K562 (cell line): ENCODE results near the gene BAG5. TPM values are rescaled to one million over a fixed set of nuclear protein-coding genes. Genes with fewer than 3 reads are reported as not detected.

Experiments
- ARID2 ChIP-seq: fragments of 450-650 bp; IDR thresholded peaks from 2 replicates; pipeline ENCODE4 v1.6.1; 2017; ENCODE audit warnings: antibody characterized with exemption, mild to moderate bottlenecking
- BHLHE40 ChIP-seq: IDR thresholded peaks from 2 replicates; pipeline ENCODE4 v1.6.1; 2011; ENCODE audit warnings: low read length, improper control_type of control experiment
- CBFB ChIP-seq: sonication (generic); formaldehyde crosslinking; IDR thresholded peaks from 2 replicates; pipeline ENCODE4 v1.4.0; 2020; ENCODE audit warnings: mild to moderate bottlenecking, missing genetic modification reagents
- CHD1 ChIP-seq: fragments of 200-600 bp; sonication (generic); IDR thresholded peaks from one replicate; pipeline ENCODE4 v1.6.1; 2012; ENCODE audit warnings: mild to moderate bottlenecking, moderate library complexity, low read length, inconsistent platforms
- FOXP1 ChIP-seq: sonication (generic); formaldehyde crosslinking; IDR thresholded peaks from 2 replicates; pipeline ENCODE4 v1.8.0; 2022; ENCODE audit warnings: mild to moderate bottlenecking, missing genetic modification reagents
- OTX1 ChIP-seq: fragments of 450-650 bp; formaldehyde crosslinking; IDR thresholded peaks from 2 replicates; pipeline ENCODE4 v1.4.0; 2022; ENCODE audit warnings: mild to moderate bottlenecking
- SOX6 ChIP-seq: fragments of 450-650 bp; IDR thresholded peaks from 2 replicates; pipeline ENCODE4 v1.6.1; 2014; ENCODE audit warnings: mild to moderate bottlenecking
- TAF7 ChIP-seq: fragments of 450-650 bp; IDR thresholded peaks from 2 replicates; pipeline ENCODE4 v1.6.1; 2016; ENCODE audit warnings: missing genetic modification characterization, missing compliant biosample characterization
- TCF3 ChIP-seq: sonication (generic); formaldehyde crosslinking; IDR thresholded peaks from 2 replicates; pipeline ENCODE4 v1.4.0; 2020; ENCODE audit warnings: mild to moderate bottlenecking, missing genetic modification reagents
- ZNF174 ChIP-seq: fragments of 250-450 bp; sonication (Bioruptor Pico); IDR thresholded peaks from 2 replicates; pipeline ENCODE4 v1.4.0; 2020; ENCODE audit warnings: mild to moderate bottlenecking
- ZZZ3 ChIP-seq: fragments of 450-650 bp; IDR thresholded peaks from 2 replicates; pipeline ENCODE4 v1.6.1; 2016; ENCODE audit warnings: antibody characterized with exemption, mild to moderate bottlenecking, moderate library complexity
- polyA plus RNA-seq, 8 experiments: library from polyadenylated mRNA; depleted of rRNA in 4 of 8; stranded (reverse) in 5 of 8; unstranded in 3 of 8; fragments of >200 nt; fragmentation: Nextera tagmentation in 2 of 8; fragmentation: Illumina TruSeq in 1 of 8; extraction: Ambion mirVana in 2 of 8; extraction: Trizol in 1 of 8; gene quantifications; 2 replicates each; pipeline versions ENCODE4 v1.2.1 to v1.2.3, GENCODE V29; 2011 to 2014; ENCODE audit warnings: inconsistent platforms in 1 of 8, missing spikeins in 1 of 8
- total RNA-seq, 7 experiments: library from RNA; depleted of rRNA in 6 of 7; stranded (reverse); fragments of >200 nt in 6 of 7; fragmentation: Illumina TruSeq in 2 of 7; extraction: Trizol in 2 of 7; gene quantifications; 2 replicates each; pipeline versions ENCODE4 v1.2.1 to v1.2.3, GENCODE V29; 2011 to 2021; ENCODE audit warnings: low replicate concordance in 1 of 7
- TF ChIP-seq, protein P1 (sequence below): fragments of 450-650 bp; IDR thresholded peaks from 2 replicates; pipeline ENCODE4 v1.7.0; 2016; ENCODE audit warnings: borderline replicate concordance
- TF ChIP-seq, protein P2 (sequence below): fragments of 250-450 bp; sonication (Bioruptor Pico); IDR thresholded peaks from 2 replicates; pipeline ENCODE4 v1.4.0; 2020; ENCODE audit warnings: mild to moderate bottlenecking, moderate library complexity
- TF ChIP-seq, protein P3 (sequence below): fragments of 250-450 bp; sonication (Bioruptor Pico); IDR thresholded peaks from 2 replicates; pipeline ENCODE4 v1.5.0; 2021
- TF ChIP-seq, protein P4 (sequence below), 2 experiments: fragments of 450-650 bp in 1 of 2; sonication (generic) in 1 of 2; formaldehyde crosslinking in 1 of 2; IDR thresholded peaks; 2 replicates each; pipeline versions ENCODE4 v1.7.1 to v1.9.0; 2016 to 2022; ENCODE audit warnings: inconsistent platforms in 1 of 2, mild to moderate bottlenecking in 1 of 2, missing genetic modification reagents in 1 of 2

Gene BAG5
- total and polyA plus RNA-seq, 9 of the 15 experiments (the other 6 are each of a cell fraction or from before 2014, with no cell fraction given) = 7.9 to 21.4 (median 13.2) TPM

DNA sequence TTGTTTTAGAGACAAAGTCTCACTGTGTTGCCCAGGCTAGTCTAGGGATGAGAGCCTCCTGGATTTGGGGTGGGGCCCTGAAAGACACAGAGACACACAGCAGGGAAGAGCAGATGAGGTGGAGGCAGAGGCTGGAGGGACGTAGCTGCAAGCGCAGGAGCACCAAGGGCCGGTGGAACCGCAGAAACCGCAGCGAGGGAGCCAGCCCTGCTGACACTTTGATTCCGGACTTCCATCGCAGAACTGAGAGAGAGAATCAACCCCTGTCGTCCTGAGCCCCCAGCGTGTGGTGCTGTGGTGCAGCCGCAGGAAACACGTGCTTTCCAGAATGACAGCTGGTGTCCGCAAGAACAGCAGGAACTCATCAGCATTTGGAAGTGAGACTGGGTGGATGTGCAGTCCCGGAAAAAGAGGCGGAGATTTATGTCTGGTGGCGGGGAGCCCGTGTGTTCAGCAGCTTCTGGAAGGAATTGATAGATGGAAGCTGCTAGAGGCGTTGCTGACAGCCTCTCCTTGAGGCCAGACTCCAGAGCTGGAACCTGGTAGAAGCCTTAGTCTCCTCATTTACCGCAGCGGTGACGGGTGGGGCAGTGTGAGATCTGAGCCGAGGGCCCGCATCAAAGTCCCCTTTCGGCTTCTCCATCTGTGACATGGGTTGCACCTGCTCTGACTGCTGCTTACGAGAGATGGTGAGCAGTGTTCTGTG is 44.7 kb upstream of the BAG5 start (continued):
- TF ChIP-seq, protein P1, sequence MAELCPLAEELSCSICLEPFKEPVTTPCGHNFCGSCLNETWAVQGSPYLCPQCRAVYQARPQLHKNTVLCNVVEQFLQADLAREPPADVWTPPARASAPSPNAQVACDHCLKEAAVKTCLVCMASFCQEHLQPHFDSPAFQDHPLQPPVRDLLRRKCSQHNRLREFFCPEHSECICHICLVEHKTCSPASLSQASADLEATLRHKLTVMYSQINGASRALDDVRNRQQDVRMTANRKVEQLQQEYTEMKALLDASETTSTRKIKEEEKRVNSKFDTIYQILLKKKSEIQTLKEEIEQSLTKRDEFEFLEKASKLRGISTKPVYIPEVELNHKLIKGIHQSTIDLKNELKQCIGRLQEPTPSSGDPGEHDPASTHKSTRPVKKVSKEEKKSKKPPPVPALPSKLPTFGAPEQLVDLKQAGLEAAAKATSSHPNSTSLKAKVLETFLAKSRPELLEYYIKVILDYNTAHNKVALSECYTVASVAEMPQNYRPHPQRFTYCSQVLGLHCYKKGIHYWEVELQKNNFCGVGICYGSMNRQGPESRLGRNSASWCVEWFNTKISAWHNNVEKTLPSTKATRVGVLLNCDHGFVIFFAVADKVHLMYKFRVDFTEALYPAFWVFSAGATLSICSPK = no peak
- peak; percentile 22; the same call in 1 of the 2 replicates for TF ChIP-seq TCF3
- TF ChIP-seq BHLHE40 = peak; percentile 76
- TF ChIP-seq, protein P2, sequence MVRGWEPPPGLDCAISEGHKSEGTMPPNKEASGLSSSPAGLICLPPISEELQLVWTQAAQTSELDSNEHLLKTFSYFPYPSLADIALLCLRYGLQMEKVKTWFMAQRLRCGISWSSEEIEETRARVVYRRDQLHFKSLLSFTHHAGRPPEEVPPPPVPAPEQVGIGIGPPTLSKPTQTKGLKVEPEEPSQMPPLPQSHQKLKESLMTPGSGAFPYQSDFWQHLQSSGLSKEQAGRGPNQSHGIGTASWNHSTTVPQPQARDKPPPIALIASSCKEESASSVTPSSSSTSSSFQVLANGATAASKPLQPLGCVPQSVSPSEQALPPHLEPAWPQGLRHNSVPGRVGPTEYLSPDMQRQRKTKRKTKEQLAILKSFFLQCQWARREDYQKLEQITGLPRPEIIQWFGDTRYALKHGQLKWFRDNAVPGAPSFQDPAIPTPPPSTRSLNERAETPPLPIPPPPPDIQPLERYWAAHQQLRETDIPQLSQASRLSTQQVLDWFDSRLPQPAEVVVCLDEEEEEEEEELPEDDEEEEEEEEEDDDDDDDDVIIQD (CRISPR knock-in tag) = no peak
- TF ChIP-seq ZZZ3 = no peak
- no peak for TF ChIP-seq TAF7 (tag)
- no peak for TF ChIP-seq CHD1
- no peak for TF ChIP-seq ZNF174 (CRISPR knock-in tag)
- TF ChIP-seq SOX6 = no peak
- no peak for TF ChIP-seq OTX1 (CRISPR knock-in tag)
- TF ChIP-seq, protein P3, sequence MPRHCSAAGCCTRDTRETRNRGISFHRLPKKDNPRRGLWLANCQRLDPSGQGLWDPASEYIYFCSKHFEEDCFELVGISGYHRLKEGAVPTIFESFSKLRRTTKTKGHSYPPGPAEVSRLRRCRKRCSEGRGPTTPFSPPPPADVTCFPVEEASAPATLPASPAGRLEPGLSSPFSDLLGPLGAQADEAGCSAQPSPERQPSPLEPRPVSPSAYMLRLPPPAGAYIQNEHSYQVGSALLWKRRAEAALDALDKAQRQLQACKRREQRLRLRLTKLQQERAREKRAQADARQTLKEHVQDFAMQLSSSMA (CRISPR knock-in tag) = no peak
- no peak for TF ChIP-seq FOXP1 (CRISPR knock-in tag)
- TF ChIP-seq, protein P4, sequence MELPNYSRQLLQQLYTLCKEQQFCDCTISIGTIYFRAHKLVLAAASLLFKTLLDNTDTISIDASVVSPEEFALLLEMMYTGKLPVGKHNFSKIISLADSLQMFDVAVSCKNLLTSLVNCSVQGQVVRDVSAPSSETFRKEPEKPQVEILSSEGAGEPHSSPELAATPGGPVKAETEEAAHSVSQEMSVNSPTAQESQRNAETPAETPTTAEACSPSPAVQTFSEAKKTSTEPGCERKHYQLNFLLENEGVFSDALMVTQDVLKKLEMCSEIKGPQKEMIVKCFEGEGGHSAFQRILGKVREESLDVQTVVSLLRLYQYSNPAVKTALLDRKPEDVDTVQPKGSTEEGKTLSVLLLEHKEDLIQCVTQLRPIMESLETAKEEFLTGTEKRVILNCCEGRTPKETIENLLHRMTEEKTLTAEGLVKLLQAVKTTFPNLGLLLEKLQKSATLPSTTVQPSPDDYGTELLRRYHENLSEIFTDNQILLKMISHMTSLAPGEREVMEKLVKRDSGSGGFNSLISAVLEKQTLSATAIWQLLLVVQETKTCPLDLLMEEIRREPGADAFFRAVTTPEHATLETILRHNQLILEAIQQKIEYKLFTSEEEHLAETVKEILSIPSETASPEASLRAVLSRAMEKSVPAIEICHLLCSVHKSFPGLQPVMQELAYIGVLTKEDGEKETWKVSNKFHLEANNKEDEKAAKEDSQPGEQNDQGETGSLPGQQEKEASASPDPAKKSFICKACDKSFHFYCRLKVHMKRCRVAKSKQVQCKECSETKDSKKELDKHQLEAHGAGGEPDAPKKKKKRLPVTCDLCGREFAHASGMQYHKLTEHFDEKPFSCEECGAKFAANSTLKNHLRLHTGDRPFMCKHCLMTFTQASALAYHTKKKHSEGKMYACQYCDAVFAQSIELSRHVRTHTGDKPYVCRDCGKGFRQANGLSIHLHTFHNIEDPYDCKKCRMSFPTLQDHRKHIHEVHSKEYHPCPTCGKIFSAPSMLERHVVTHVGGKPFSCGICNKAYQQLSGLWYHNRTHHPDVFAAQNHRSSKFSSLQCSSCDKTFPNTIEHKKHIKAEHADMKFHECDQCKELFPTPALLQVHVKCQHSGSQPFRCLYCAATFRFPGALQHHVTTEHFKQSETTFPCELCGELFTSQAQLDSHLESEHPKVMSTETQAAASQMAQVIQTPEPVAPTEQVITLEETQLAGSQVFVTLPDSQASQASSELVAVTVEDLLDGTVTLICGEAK (IDR thresholded peaks at IDR 0.05) = no peak
- TF ChIP-seq, protein P4 (CRISPR knock-in tag; IDR thresholded peaks at IDR 0.05) = no peak
- TF ChIP-seq ARID2 = no peak
- peak; percentile 62; the same call in 1 of the 2 replicates for TF ChIP-seq CBFB (CRISPR knock-in tag)
